HG02798 (cell line): ENCODE data around the gene ZSWIM6.

Source experiments
- ATAC-seq: cut with Tn5 transposase; IDR thresholded peaks from one replicate; pipeline ENCODE4 v1.9.1; 2021; ENCODE audit warnings: mild to moderate bottlenecking; ENCODE audit not compliant: unreplicated experiment, poor library complexity

The ZSWIM6 gene

DNA sequence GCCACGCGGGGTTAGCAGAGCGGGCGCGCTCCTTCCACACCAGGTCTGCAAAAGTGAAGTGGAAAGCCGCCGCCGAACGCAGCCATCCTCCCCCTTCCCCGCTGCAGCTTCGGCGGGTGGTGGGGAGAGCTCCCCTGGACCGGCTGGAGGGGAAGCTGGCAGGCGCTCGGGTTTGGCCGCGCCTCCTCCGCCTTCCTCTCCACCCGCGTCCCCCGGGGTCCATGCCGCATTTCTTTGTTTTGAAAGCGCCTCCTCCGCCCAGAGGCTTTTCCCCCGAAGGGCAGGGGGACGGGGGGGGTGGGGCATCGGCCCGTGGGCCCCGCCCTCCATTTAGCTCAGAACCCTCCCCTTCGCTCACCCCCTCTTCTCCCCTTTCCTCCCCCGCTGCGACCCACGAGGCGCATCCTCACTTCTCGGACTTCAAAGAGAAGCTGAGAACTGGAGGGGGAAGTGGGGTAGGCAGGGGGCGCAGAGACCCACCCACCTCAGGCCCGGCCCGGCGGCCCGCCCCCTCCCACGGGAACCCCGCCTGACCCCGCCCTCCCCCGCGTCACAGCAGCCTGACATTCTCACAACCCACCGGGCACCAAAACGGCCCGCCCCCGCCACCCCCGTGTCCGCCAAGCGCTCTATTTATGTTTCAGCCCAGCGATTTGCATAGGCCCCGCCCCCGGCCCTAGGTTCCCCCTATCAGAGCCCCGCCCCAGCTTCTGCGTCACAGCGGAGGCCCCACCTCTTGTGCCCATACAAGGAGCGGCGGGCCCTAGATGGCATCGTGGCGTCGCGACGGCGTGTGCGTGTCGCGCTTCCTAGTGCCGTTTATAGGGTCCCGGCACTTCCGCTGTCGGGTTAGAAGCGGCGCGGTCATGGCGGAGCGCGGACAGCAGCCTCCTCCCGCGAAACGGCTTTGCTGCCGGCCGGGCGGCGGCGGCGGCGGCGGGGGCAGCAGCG is at the start of gene ZSWIM6:
TSS of gene ZSWIM6 (plus strand) at position 852 of the 951 bp plus-strand sequence. CDS start at position 867, 15 bp downstream.
- peak; percentile 78 for ATAC-seq

DNA sequence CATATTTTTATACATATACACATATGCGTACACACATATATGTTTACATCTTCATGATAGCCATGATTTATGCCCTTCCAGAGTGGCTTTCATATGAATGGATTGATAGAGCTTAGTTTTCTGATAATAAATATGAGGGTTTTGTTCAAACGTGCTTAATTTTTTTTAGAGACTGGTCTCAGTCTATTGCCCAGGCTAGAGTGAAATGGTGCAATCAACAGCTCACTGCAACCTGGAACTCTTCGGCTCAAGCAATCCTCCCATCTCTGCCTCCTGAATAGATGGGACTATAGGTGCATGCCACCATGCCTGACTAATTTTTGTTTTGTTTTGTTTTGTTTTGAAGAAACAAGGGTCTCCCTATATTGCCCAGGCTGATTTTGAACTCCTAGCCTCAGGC is 48.6 kb upstream of the ZSWIM6 start:
- ATAC-seq: no peak

DNA sequence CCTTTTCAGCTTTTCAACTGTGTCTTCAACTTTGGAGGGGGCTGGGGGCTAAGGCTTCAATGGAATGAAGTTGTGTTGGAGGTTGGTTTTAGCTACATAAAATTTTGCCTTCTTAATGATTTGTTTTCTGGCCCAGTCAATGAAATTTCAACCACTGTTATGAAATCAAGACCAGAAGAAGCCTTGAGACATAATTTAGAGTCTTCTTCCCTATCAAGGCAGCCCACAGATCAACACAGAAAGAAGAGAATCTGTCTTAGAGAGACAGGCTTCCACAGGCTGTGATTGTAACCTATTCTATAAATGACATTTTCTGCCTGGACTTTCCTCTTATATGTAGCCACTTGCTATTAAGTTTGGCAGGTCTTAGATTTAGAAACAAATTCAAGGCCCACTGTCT is 46.5 kb upstream of the ZSWIM6 start:
- no peak for ATAC-seq

DNA sequence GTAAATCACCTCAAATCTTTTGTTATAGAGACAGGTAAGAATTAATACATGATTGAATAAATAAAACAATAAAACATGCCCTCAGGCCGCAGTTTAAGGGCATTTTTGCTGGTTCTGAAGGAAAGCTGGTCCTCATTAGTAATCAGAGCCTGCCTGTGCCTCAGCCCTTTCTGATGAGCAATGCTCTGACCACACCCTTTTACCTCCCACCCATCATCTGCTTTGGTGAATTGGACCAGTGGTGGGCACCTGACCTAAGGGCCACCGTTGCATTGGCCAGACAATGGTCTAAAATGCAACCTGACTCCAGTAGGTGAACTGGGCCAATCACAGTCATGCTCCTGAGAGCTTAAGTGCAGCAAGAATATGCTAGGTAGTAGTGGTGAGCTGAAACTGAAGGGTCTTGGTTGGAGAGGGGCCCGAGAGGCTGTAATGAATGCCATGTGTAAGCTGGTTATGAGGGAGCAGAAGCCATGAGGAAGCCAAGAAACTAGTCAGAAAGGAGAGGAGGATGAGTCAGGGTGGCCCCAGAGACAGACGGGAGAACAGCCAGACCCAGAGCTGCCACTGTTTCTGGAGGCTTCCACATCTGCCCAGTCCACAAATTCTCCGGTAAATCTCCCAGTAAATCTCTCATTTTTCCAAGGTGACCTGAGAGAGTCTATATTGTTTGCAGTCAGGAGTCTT is 45.5 kb upstream of the ZSWIM6 start:
- no peak for ATAC-seq

DNA sequence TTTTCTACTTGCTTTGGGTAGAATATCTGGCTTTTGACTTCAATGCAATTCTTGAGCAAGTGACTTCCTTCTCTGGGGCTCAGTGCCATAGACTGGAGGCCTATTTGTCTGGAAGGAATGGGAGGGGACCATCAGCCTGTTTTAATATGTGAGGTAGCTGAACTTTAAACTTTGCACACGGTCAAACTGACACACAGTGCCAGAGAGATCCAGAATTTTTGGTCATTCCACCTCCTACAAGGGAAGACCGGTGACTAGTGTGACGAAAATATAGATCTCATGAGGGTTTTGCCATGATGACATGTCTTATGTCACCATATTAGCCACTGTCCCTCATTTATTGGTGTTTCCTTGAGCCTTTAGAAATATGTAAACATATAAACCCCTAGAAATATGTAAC is 44.6 kb upstream of the ZSWIM6 start:
- no peak for ATAC-seq

DNA sequence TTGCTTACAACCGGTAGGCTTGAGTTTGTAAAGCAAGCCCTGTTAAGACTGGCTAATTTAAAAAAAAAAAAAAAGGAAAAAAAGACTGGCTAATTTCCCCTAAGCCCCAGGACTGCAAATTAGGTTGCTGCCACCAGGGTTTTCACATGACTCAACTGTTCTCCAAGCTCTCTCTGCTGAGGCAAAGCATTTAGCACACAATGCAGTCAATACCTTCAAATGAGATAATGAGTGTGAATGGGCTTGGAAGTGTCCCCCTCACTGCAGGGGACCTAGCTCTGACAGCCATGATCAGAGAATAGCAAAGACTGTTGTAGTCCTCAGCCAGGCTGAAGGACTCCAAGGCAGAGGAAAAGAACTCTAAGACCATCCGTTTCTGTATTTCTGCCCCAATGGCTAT is 42.8 kb upstream of the ZSWIM6 start:
- ATAC-seq: no peak

DNA sequence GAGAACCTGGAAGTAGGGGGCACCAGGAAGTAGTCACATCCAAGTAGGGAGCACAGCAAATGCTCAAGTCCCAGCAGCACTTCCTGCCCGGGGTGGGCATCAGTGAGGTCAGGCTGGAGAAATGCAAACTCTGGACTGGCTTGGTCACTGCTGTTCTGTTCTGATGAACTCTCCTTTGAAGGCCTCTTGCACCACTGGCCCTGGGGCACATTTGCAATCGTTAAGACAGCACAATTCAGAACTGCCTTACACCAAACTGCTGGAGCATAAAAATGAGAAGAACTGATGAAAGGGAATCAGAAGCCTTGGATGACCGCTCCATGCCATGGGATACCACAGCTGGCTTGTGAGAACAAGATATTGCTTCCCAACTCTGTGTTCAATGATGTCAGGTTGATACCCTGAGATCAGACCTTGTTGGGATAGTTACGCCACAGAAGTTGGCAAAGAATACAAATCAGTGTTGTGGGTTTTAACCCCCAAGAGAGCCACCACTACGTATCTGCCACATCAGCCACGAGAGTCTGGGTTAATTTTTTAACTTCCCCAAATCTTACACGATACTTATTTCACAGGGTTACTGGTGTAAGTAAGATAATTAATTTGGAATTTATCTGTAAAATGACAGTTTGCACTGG is 42.3 kb upstream of the ZSWIM6 start:
- ATAC-seq: no peak

DNA sequence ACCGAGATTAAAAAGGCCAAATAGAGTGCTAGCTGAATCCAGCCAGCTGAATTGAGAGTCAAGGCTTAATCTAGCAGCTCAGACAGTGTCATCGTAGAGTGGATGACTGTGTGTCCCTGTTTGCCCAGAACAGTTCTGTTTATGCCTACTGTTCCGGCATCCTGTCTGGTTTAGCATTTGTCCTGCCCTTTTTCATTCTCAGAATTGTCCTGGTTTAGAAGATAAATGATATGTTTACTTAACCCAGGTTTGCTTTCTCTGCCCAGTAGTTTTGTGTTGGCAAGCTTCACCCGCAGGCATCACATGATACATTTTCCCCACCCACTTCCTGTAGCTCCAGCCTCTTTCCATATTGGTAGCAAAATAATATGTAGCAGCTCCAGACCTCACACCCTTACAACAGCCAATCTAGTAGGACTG is 41.3 kb upstream of the ZSWIM6 start:
- no peak for ATAC-seq

DNA sequence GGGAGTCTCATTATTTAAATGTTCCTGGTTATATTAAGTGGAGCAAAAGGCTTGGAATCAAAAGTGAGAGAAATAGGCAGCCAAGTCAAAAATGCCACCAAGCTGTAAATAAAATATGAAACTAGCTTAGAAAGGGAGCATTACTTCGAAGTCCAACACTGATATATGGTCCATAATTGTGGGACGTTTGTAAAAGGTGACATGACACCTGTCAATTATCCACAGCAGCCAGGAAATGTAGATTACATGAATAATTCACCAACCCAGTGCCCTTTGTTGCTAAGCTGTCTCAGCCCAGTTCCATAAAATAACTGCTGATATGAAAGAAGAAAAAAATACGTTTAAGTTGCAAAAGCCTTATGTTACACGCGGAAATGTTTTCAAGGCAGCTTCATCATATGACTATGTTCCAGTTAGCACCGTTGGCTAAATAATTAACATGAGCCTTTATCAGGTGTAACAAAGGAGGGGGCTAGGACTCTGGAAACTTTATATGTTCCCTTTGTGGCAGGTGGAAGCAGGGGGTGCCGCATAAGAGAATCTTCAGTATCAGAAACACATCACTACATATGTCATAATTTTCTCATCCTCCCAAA is 39.9 kb upstream of the ZSWIM6 start:
- no peak for ATAC-seq

DNA sequence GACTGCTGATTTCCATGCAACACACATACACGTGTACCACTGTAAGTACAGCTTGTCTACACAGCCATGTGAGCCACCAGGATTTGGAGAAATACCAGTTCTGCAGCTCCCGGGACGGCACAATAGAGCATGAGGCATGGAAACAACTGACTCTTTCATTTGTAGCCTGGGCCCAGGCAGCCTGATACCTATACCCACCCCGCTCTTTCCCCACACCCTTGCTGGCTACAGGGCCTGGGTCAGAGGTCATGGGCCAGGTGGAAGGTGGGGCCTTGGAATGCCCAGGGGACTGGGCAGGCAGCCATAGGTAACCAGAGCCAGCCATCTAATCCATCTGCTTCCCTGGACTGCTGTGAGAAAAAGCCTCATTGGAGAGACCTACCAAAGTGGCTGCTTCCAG is 39.0 kb upstream of the ZSWIM6 start:
- ATAC-seq: no peak

DNA sequence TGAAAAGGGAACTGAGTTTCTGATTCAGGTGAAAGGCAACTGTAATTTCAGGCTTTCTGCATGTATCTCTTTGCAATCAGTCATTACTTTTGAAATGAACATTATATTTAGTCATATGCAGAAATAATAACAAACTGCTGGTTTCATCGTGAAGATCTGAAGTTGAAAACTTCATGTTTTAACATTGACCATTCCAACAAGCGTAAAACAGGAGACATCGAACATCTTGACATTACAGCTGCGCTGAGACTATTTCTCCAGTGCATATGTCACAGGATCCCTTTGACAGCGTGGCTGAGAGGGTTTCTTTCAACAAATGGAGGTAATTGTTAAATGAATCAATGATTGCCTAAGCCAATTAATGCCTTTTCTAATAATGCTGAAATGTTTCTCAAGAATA is 38.2 kb upstream of the ZSWIM6 start:
- no peak for ATAC-seq

DNA sequence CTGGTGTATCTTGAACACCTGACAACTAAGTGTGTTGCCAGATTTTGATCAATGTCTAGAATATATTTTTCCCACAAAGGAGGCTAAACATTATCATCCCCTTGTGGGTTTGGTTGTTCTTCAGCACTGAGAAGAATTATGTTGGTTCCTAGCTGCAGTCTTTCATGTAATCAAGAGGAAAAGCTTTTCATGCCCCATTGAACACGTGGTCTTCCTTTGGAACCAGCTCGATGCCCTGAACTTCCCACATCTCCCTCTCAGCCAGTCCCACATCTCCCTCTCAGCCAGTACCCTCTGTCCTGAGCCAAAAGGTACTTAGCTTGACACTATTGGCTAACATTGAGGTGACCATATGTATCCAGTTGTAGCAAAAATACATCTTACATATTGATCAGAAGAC is 36.7 kb upstream of the ZSWIM6 start:
- ATAC-seq: no peak

DNA sequence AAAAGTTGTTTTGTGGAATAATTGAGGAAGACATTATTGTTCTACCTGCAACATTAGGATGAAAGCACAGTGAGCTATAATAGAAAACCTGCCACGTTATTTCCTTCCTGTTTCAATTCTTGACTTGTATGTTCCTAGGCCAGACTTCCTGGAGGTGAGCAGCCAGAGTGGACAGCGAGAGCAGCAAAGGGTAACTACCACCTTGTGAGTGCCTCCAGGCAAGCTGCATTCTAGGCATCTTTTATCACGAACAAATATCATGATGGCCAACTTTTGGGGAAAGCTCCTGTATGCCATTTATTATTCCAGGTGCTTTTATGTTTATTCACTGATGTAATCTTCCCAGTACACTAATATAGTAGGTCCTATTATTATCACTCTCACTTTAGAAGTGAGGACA is 34.0 kb upstream of the ZSWIM6 start:
- no peak for ATAC-seq

DNA sequence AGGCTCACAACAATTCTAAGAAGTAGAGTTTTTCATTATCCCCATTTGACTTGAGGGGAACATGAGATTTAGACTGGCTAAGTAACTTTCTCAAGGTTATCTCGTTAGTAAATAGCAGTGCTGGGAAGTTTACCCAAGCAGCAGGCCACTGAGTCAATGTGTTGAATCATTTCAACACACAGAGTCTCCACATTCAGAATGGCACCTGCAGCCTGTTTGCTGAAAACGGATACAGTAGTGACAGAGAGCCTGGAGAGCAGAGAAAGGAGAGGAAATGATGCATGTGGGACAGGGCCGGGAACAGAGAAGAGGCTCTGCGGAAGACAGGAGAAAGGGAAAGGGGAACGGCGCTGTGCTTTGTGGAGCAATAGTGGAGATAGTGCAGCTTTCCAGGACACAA is 33.5 kb upstream of the ZSWIM6 start:
- ATAC-seq: no peak

DNA sequence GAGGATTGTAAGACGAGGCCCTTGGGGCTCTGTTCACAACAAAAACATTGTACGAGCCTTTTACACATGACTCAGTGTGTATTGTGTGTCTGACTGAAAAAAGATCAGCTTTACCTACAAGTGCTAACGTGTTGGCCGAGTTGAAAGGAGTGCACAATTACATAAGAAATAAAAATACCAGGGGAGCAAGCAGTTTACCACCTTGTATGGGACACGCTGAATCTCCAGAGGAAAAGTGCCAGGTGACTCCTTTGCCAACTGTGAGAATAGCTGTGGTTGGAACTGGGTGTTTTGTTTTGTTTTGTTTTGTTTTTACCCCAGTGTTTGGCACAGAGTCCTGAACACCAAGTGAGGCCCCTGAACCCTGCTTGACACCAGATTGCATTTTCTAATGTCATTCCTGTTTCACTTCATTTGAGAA is 32.8 kb upstream of the ZSWIM6 start:
- ATAC-seq: no peak

DNA sequence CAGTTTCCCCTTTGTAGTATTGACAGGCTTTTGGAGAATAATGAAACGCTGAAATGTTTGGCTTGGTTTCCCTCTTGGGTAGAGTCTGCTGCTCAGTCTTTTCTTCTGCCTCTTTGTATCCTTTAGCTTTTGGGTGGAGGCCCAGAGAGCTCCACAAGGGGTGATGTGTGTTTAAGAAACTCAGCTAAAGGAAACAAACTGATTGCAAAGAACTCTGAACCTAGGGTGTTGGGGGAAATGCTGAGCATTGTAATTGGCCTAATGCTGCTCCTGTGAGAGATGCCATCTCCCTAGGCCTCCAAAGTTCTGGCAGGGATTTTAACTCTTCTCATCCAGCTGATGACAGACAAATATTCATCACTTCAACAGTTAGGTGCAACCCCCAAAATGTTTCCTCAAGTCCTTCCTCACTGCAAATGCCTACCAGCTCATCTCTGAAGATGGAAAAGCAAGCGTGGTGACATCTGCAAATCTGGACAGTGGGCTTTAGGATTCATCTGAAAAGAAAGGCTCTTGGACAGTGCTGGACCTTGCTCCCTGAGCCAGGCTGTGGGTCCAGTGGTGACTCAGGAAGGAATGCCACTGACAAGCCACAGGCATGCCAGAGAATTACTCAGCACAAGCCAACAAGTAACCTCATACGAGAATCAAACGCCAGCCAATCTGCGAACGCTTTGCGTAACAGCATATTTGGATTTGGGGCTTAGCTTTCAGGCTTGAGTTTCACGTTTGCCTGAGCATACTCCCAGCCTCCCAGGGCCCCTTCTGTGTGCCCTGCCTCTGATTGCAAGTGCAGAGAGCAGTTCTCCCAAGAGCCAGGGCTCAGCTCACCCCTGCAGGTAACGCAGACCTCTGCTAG is 30.5 kb upstream of the ZSWIM6 start:
- ATAC-seq: no peak

DNA sequence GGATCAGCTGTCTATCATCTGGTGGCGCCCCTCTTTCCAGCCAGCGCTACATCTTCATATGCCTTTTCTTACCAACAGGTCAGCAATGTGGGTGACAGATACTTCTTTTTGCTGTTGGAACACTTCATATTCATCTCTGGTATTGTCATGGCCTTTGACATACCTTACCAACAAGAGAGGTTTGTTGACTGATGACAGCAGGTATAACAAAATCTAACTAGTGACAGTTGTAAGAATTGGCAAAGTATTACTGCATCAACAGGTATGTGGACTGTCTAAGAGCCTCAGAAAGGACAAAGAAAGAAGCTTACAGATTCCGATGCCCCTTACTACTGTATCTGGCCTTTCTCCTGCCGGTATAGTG is 29.9 kb upstream of the ZSWIM6 start:
- no peak for ATAC-seq

DNA sequence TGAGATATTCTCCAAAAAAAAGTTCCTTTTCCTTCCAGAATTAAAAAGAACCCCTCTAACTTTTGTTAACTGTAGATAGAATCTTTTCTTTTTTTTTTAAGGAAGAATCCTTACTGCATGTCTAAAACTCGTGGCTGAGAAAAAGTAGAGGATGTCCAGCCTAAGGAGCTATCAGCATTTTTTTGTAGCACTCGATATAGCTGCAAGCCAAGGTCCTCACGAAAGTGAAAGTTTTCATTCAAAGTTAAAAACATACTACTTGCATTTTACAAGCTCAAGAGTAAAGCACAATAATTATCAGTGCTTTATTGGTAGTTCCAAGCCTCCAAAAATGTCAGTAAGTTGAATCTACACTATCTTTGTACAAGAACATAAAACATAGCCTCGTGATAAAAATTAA is 28.7 kb upstream of the ZSWIM6 start:
- no peak for ATAC-seq

DNA sequence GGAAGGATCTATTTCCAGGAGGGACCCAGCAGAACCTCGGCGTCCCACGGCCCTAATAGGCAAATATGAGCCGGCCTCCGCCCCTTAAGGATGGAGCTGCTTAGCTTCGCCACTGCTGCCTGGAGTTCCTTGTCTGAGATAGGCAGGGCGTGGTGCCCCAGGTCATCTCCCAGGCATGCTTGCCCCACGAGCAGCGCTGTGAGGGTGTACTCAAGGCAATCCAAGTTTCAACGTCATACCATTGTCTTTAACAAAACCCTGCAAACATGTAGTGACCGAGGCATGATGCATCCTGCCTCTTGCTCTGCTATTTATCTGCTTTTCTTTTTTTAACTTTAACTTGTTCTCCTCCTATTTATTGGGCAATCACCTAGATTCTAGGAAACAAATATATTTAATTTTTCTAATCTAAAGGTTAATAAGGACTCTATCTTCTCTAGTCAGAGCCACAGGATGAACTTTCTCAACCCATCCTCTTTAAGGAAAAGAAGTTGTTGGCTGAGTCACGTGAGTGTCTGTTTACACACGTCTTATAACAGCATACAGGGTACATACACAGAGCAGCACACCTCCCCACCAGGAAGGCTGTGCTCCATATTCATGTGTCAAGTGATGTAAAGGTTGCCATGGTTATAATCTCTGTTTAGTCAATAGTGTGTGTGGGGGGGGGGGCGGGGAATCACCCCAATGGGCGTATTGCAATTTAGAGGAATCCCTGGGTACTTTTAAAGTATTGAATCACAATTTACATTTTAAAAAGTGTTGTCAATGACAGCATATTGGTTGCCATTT is 27.3 kb upstream of the ZSWIM6 start:
- no peak for ATAC-seq
